ENCODE data around the gene CDRT4.
"Not testable (repeated sequence)": the region's sequence is repeated elsewhere in the genome, so short reads cannot be mapped to it uniquely, and the experiment has no call there.

CDRT4 gene

GRCh38 chr17:15440347-15440746 is 27.1 kb downstream of the CDRT4 start:
- peaks cover 3% of the 10 kb centered on the region for H3K4me1 Mint-ChIP-seq
- H3K9me3 Mint-ChIP-seq, result peaks cover 4% of the 10 kb centered on the region
- ATAC-seq (ENCODE audit: low read depth), result no peak
- no peak overlapping the region for H3K4me3 Mint-ChIP-seq
- no peaks in the 10 kb centered on the region for H3K27me3 Mint-ChIP-seq
- DNase-seq (ENCODE audit: low spot score in 2 of 2), result no peak
- peaks cover 18% of the 10 kb centered on the region for H3K36me3 Mint-ChIP-seq
- no peak overlapping the region for H3K27ac Mint-ChIP-seq

GRCh38 chr17:15439205-15439985 is 28.0 kb downstream of the CDRT4 start:
- H3K27me3 Mint-ChIP-seq; DNase-seq (ENCODE audit: low spot score in 2 of 2); H3K27ac Mint-ChIP-seq; H3K4me1 Mint-ChIP-seq; H3K9me3 Mint-ChIP-seq; H3K4me3 Mint-ChIP-seq; ATAC-seq (ENCODE audit: low read depth): not testable (repeated sequence)
- H3K36me3 Mint-ChIP-seq, result peaks cover 18% of the 10 kb centered on the region

DNA sequence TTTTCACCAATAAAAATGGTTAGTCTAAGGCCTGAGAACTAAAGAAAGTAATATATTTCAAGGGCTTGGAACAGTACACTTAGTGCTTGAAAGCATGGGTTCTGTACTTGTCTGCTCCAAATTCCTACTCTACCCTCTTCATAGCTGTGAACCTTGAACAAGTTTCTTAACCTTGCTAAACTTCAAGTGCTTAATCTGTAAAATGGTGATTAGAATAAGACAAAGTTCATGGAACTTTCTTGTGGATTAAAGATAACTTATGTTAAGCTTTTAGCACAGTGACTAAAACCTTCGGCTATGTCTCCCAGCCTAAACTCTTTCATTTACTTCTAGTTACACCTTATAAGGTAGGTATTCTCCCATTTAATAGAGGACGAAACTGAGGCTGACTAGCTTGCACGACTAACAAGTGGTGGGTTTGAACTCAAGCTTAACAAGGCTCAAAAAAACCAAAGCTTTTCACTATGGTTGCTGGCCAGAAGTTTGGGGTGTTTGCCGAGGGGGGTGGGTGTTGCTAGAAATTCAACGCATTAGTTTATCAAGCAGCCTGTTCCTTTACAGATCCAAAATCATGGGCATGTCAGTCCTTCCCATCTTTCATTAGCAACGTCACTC is 28.8 kb downstream of the CDRT4 start:
- Mint-ChIP-seq H3K27ac (no peak overlapping the region), H3K27me3 (no peaks in the 10 kb centered on the region), H3K9me3 (peaks cover 4% of the 10 kb centered on the region), H3K36me3 (peaks cover 18% of the 10 kb centered on the region), H3K4me1 (peaks cover 3% of the 10 kb centered on the region), H3K4me3 (no peak overlapping the region)
- no peak for DNase-seq (ENCODE audit: low spot score in 2 of 2)
- no peak for ATAC-seq (ENCODE audit: low read depth)

GRCh38 chr17:15437303-15437635 is 30.2 kb downstream of the CDRT4 start:
- H3K27me3 Mint-ChIP-seq, result no peaks in the 10 kb centered on the region
- ATAC-seq (ENCODE audit: low read depth), result no peak
- no peak overlapping the region for H3K4me3 Mint-ChIP-seq
- H3K27ac Mint-ChIP-seq, result no peak overlapping the region
- DNase-seq (ENCODE audit: low spot score in 2 of 2), result no peak
- peaks cover 17% of the 10 kb centered on the region for H3K36me3 Mint-ChIP-seq
- H3K9me3 Mint-ChIP-seq, result peaks cover 4% of the 10 kb centered on the region
- peaks cover 3% of the 10 kb centered on the region for H3K4me1 Mint-ChIP-seq

GRCh38 chr17:15436473-15437302 is 30.7 kb downstream of the CDRT4 start:
- ATAC-seq (ENCODE audit: low read depth), result peak; percentile 27
- no peak overlapping the region for H3K27ac Mint-ChIP-seq
- peaks cover 17% of the 10 kb centered on the region for H3K36me3 Mint-ChIP-seq
- H3K4me3 Mint-ChIP-seq, result no peak overlapping the region
- peaks cover 4% of the 10 kb centered on the region for H3K9me3 Mint-ChIP-seq
- DNase-seq (ENCODE audit: low spot score in 2 of 2), result no peak
- no peaks in the 10 kb centered on the region for H3K27me3 Mint-ChIP-seq
- peaks cover 3% of the 10 kb centered on the region for H3K4me1 Mint-ChIP-seq

DNA sequence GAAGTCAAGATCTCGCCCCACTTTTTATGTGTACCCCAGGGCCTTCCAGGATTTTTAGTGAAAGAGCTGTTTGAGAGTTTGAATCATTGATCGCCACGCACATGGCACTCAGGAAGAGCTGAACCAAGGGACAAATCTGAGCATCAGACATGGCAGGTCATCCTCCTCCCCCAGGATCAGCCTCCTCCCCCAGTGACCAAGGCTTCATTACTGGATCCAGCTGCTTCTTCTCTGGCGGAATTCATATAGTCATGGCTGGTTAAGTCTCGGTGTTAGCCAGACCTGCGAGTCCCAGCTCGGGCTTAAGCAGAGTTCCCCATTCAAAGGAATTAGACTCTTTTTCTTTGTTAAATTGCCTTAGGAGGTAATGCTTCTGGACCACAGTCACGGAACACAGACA is 32.5 kb downstream of the CDRT4 start:
- Mint-ChIP-seq H3K36me3 (peaks cover 17% of the 10 kb centered on the region), H3K27ac (no peak overlapping the region), H3K4me1 (peaks cover 3% of the 10 kb centered on the region), H3K27me3 (no peaks in the 10 kb centered on the region), H3K9me3 (peaks cover 4% of the 10 kb centered on the region), H3K4me3 (no peak overlapping the region)
- DNase-seq (ENCODE audit: low spot score in 2 of 2) (no peak), ATAC-seq (ENCODE audit: low read depth) (no peak)

GRCh38 chr17:15432807-15433611 is 34.4 kb downstream of the CDRT4 start:
- H3K9me3 Mint-ChIP-seq, result peaks cover 8% of the 10 kb centered on the region
- peaks cover 4% of the 10 kb centered on the region for H3K27me3 Mint-ChIP-seq
- H3K4me1 Mint-ChIP-seq, result peaks cover 3% of the 10 kb centered on the region
- no peak for DNase-seq (ENCODE audit: low spot score in 2 of 2)
- no peak overlapping the region for H3K27ac Mint-ChIP-seq
- no peak for ATAC-seq (ENCODE audit: low read depth)
- H3K4me3 Mint-ChIP-seq, result no peak overlapping the region
- H3K36me3 Mint-ChIP-seq, result peaks cover 14% of the 10 kb centered on the region

DNA sequence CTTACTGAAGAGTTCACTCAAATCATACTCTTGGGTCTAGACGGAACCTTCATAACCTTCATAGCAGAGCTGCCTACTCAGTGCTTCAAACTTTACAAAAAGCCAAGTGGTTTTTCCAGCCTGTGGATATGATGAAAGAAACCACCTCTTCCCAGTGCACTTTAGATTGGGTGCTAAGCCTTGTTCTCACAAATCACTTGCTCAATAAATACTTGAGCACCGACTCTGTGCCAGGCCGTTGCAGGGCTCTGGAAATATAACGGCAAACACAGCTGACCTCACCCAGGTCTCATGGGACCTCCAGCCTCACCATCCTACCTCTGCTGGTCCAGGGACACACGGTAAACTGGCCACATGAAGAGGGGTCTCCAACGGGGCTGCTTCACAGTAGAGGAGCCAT is 35.7 kb downstream of the CDRT4 start:
- Mint-ChIP-seq H3K27me3 (peaks cover 4% of the 10 kb centered on the region), H3K4me3 (no peak overlapping the region), H3K9me3 (peaks cover 4% of the 10 kb centered on the region), H3K36me3 (peaks cover 6% of the 10 kb centered on the region), H3K4me1 (no peaks in the 10 kb centered on the region), H3K27ac (no peak overlapping the region)
- DNase-seq (ENCODE audit: low spot score in 2 of 2) (no peak), ATAC-seq (ENCODE audit: low read depth) (no peak)

DNA sequence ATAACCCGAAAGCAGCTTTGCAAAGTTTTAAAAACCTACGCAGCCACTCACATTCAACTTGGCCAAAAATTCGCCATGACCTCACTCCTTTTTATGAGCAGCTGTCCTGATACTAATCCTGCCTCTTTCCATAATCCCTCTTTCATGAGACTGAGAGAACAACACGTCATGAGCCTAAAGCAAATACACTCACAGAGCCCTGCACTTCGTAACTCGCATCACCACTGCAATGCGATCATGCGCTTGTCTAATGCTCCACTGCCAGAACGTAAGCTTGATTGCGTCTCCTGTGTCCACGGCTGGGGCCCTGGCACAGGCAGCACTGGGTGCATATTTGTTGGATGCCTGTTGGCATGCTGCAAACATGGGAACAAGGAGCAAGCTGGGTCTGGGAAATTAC is 36.2 kb downstream of the CDRT4 start:
- H3K4me1 Mint-ChIP-seq, result no peaks in the 10 kb centered on the region

GRCh38 chr17:15424521-15424920 is 42.9 kb downstream of the CDRT4 start:
- H3K36me3 Mint-ChIP-seq, result peaks cover 6% of the 10 kb centered on the region
- no peak overlapping the region for H3K4me3 Mint-ChIP-seq
- peaks cover 4% of the 10 kb centered on the region for H3K9me3 Mint-ChIP-seq
- ATAC-seq (ENCODE audit: low read depth), result no peak
- H3K4me1 Mint-ChIP-seq, result no peaks in the 10 kb centered on the region
- peaks cover 5% of the 10 kb centered on the region for H3K27me3 Mint-ChIP-seq
- DNase-seq (ENCODE audit: low spot score in 2 of 2), result no peak
- H3K27ac Mint-ChIP-seq, result no peak overlapping the region

More for the DNA sequence above, 36.2 kb downstream of the CDRT4 start:
- peaks cover 4% of the 10 kb centered on the region for H3K9me3 Mint-ChIP-seq
- peaks cover 8% of the 10 kb centered on the region for H3K36me3 Mint-ChIP-seq
- DNase-seq (ENCODE audit: low spot score in 2 of 2), result no peak
- H3K27me3 Mint-ChIP-seq, result peaks cover 4% of the 10 kb centered on the region
- no peak for ATAC-seq (ENCODE audit: low read depth)
- H3K4me3 Mint-ChIP-seq, result no peak overlapping the region
- H3K27ac Mint-ChIP-seq, result no peak overlapping the region

DNA sequence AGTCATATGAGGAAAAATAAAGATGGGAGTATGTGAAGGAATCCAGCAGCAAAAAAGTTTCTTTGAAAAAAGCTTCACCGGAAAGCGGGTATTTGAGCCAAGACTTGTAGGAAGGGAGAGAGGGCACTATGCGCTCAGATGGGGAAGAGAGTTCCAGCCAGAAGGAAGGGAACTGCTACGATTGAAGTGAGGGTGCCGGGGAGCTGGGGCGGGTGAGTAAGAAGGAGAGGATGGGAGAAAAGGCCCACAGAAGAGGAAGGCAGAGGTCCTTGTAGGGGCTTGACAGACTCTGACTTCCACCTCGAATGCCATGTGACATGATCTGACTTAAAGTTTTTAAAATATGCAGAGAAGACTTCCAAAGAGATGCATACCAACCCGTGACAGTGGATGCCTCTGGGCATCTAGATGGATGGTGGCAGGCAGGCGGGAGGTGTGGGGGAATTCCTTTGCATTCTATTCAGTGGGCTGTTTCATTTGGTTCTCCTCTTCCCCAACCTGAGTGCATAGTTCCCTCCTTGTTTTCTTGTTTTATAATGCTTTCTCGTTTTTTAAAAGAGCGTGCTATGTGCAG is 44.9 kb downstream of the CDRT4 start:
- ATAC-seq (ENCODE audit: low read depth) (no peak), DNase-seq (ENCODE audit: low spot score in 2 of 2) (no peak)
- Mint-ChIP-seq H3K9me3 (no peaks in the 10 kb centered on the region), H3K27me3 (peaks cover 2% of the 10 kb centered on the region), H3K4me3 (no peak overlapping the region), H3K36me3 (peaks cover 2% of the 10 kb centered on the region), H3K4me1 (no peaks in the 10 kb centered on the region), H3K27ac (no peak overlapping the region)

DNA sequence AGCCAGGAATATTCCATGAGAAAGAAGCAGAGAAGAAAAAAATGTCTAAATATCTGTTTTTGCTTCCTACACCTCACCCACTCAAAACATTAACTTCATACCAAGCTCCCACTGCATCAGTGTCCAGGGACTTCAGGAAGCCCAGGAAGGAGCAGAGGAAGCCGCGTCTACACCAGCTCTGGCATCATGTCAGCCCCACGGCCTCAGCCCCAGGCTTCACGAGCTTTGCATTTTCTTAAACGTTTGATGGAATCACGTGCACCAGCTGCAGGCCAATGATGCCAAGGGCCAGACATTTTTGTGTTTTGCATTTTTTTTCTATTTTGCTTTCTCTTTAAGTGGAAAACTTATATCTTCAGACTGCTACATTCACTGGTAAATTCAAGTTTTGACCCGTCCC is 48.6 kb downstream of the CDRT4 start:
- ATAC-seq (ENCODE audit: low read depth) (no peak), DNase-seq (ENCODE audit: low spot score in 2 of 2) (no peak)
- Mint-ChIP-seq H3K27me3 (peaks cover 2% of the 10 kb centered on the region), H3K27ac (no peak overlapping the region), H3K4me3 (no peak overlapping the region), H3K9me3 (no peaks in the 10 kb centered on the region), H3K4me1 (no peaks in the 10 kb centered on the region), H3K36me3 (no peaks in the 10 kb centered on the region)

DNA sequence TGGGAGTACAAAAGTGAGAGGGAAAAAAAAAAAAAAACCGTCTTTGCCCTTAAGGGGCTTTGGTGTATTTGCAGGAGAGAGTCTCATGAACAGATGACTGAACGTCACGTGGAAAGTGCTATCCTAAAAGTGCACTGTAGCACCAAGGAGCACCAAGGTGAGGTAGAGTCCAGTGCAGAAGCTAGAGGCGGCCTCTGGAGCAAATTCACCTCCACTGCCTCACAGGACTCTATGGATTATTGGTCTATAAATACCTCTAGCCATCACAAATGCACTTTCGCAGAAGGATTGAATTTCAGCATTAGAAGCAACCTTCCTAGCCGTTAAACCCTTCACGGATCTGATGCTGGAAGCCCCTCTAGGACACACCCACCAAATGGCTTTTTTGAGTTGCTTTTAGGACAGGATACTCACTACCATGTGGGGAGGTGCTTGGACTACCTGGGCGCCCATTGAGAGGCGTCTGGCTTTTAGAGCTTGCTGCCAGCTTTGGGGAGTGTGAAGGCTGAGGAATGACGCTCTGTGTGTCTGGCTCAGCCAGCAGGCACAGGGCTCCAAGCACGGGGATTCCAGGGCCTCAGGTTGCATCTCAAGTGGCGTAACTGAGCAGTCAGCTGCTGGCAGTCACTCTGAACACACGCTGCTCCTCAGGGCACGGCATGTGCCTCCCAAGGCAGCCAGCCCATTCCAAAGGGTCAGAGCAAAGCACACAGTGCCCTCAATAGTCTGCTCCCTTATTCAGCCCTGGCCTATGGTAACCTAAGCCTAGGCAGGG is 52.7 kb downstream of the CDRT4 start:
- H3K4me3 Mint-ChIP-seq, result no peak overlapping the region
- DNase-seq (ENCODE audit: low spot score in 2 of 2) (no peak), ATAC-seq (ENCODE audit: low read depth) (no peak)
- H3K36me3 Mint-ChIP-seq, result no peaks in the 10 kb centered on the region
- H3K27ac Mint-ChIP-seq, result no peak overlapping the region
- H3K4me1 Mint-ChIP-seq, result peaks cover 4% of the 10 kb centered on the region
- H3K9me3 Mint-ChIP-seq, result no peaks in the 10 kb centered on the region
- peaks cover 3% of the 10 kb centered on the region for H3K27me3 Mint-ChIP-seq
